Muscle layer of duodenum (tissue), 2 donors: ENCODE data around the gene PRRT1.
"Not testable (repeated sequence)": the region's sequence is repeated elsewhere in the genome, so short reads cannot be mapped to it uniquely, and the experiment has no call there.

ENCODE experiments used
- H3K27ac ChIP-seq: one replicate; pipeline ENCODE4 v1.7.0; 2013; ENCODE audit warnings: mild to moderate bottlenecking, low read length
- H3K27me3 ChIP-seq: one replicate; pipeline ENCODE4 v1.7.0; 2013; ENCODE audit warnings: low read depth, mild to moderate bottlenecking, control low read depth, low read length
- H3K36me3 ChIP-seq, 2 donors: one replicate each; pipeline ENCODE4 v1.7.0; 2013; ENCODE audit warnings: low read length in 2 of 2, control low read depth in 1 of 2, mild to moderate bottlenecking in 1 of 2; ENCODE audit not compliant: insufficient read depth in 2 of 2, control insufficient read depth in 1 of 2
- H3K4me1 ChIP-seq, 2 donors: one replicate each; pipeline ENCODE4 v1.7.0; 2013; ENCODE audit warnings: low read length in 2 of 2, mild to moderate bottlenecking in 2 of 2, control low read depth in 1 of 2, moderate library complexity in 1 of 2; ENCODE audit not compliant: insufficient read depth in 2 of 2, control insufficient read depth in 1 of 2
- H3K4me3 ChIP-seq, 2 donors: one replicate each; pipeline ENCODE4 v1.7.0; 2013; ENCODE audit warnings: low read length in 2 of 2, low read depth in 1 of 2, mild to moderate bottlenecking in 1 of 2
- H3K9me3 ChIP-seq, 2 donors: one replicate each; pipeline ENCODE4 v1.7.0; 2013; ENCODE audit warnings: low read length in 2 of 2, control low read depth in 1 of 2, mild to moderate bottlenecking in 1 of 2; ENCODE audit not compliant: control insufficient read depth in 1 of 2
- donor health status: healthy.

Gene PRRT1

GRCh38 chr6:32186151-32186840, 34.6 kb upstream of the PRRT1 start:
- Histone ChIP-seq H3K4me1 (peaks cover 6 to 43% of the 10 kb centered on the region in 2 donors), H3K36me3 (peaks cover 30 to 40% of the 10 kb centered on the region in 2 donors), H3K27ac (peak overlapping the region; percentile 32)
- H3K27me3 ChIP-seq, H3K9me3 ChIP-seq, H3K4me3 ChIP-seq: not testable (repeated sequence)

DNA sequence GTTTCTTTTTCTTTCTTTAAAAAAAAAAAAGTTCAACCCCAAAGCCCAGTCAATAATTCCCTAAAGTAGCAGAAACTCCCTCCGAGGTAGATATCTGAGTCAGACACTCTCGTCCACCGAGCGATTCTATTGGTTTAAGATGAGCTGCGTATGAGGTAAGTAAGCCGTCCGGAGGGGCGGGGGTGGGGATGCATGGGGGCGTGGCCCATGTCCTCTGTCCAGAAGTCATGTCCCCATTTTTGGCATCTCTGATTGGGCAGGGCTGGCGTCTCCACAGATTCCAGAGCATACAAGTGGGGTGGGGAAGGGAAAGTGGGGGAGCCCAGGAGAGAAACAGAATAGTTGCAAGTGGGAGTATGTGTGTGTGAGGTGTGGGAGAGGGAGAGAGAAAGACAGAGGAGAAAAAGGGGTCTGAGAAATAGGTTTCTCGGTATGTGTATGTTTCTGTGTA, 34.0 kb upstream of the PRRT1 start:
- H3K27ac ChIP-seq, result peak overlapping the region; percentile 32
- not testable (repeated sequence) for H3K27me3 ChIP-seq, H3K9me3 ChIP-seq, H3K4me3 ChIP-seq
- H3K36me3 ChIP-seq, result peaks cover 36 to 46% of the 10 kb centered on the region in 2 donors
- peaks cover 0 to 43% of the 10 kb centered on the region in 2 donors for H3K4me1 ChIP-seq

- Histone ChIP-seq H3K27me3 (no peaks in the 10 kb centered on the region), H3K4me1 (peaks cover 9 to 54% of the 10 kb centered on the region in 2 donors), H3K4me3 (no peak within 1 kb of the TSS), H3K9me3 (no peaks in the 10 kb centered on the region), H3K36me3 (peaks cover 38 to 51% of the 10 kb centered on the region in 2 donors), H3K27ac (peak within 1 kb of the TSS; percentile 60)
Observed at GRCh38 chr6:32184084-32184640, 32.4 kb upstream of the PRRT1 start, which contains the start of gene AGER. AGER (minus strand) TSS chr6:32184253; CDS start chr6:32184222, 31 bp downstream.

DNA sequence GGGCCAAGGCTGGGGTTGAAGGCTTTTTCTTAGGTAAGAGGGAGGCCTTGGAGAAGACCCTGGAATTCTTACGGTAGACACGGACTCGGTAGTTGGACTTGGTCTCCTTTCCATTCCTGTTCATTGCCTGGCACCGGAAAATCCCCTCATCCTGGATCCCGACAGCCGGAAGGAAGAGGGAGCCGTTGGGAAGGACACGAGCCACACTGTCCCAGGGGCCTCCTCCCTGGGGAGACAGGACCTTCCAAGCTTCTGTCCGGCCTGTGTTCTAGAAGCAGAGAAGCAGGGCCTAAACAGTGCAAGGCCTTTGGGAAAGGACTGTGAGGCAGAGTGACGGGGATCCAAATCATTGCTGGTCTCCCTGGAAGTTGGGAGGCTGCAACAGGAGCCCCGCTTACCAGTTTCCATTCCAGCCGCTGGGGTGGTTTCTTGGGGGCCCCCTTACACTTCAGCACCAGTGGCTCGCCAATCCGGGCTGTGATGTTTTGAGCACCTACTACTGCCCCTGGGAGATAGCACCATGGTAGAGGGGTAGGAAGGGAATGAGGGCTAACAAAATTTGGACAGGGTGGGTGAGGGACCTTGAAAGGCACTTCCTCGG, 31.8 kb upstream of the PRRT1 start:
- H3K4me1 ChIP-seq, result peaks cover 14 to 51% of the 10 kb centered on the region in 2 donors
- H3K27ac ChIP-seq, result peak overlapping the region; percentile 60

GRCh38 chr6:32183030-32183429, 31.3 kb upstream of the PRRT1 start:
- no peaks in the 10 kb centered on the region for H3K9me3 ChIP-seq

More for the DNA sequence above, 31.8 kb upstream of the PRRT1 start:
- Histone ChIP-seq H3K27me3 (no peaks in the 10 kb centered on the region), H3K36me3 (peaks cover 38 to 47% of the 10 kb centered on the region in 2 donors), H3K4me3 (no peak overlapping the region), H3K9me3 (no peaks in the 10 kb centered on the region)

GRCh38 chr6:32182555-32182981, 30.8 kb upstream of the PRRT1 start:
- peak overlapping the region; percentile 60 for H3K27ac ChIP-seq
- H3K27me3 ChIP-seq, result no peaks in the 10 kb centered on the region
- peaks cover 14 to 41% of the 10 kb centered on the region in 2 donors for H3K4me1 ChIP-seq
- H3K36me3 ChIP-seq, result peaks cover 37 to 47% of the 10 kb centered on the region in 2 donors
- H3K4me3 ChIP-seq, result no peak overlapping the region
- H3K9me3 ChIP-seq, result no peaks in the 10 kb centered on the region

More at GRCh38 chr6:32183030-32183429, 31.3 kb upstream of the PRRT1 start:
- peaks cover 38 to 47% of the 10 kb centered on the region in 2 donors for H3K36me3 ChIP-seq
- H3K4me1 ChIP-seq, result peaks cover 14 to 46% of the 10 kb centered on the region in 2 donors
- H3K4me3 ChIP-seq, result no peak overlapping the region
- peak overlapping the region; percentile 60 for H3K27ac ChIP-seq
- H3K27me3 ChIP-seq, result no peaks in the 10 kb centered on the region

DNA sequence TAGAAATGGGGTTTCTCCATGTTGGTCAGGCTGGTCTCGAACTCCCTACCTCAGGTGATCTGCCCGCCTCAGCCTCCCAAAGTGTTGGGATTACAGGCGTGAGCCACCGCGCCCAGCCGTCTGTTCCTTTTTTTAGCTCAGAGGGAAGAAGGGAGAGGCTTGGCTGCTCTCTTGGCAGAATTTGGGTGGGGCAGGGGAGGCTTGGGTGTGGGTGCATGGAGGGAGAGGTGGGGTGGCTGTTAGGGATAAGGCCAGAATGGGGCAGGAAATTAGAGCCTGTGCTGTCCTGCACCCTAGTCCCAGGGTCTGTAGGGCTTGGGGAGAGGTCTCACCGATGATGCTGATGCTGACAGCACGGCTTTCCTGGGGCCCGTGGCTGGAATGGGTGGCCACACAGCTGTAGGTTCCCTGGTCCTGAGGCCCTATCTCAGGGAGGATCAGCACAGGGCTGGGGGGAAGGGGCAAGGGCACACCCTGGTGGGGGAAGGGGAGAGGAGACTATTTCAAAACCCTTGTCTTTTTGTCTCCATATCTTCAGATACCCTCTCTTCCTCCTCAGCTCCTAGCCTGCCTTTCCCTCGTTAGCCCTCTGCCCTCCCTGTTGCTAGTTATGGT, 30.3 kb upstream of the PRRT1 start:
- no peaks in the 10 kb centered on the region for H3K27me3 ChIP-seq
- H3K4me3 ChIP-seq, result no peak overlapping the region
- no peaks in the 10 kb centered on the region for H3K9me3 ChIP-seq
- H3K4me1 ChIP-seq, result peaks cover 18 to 36% of the 10 kb centered on the region in 2 donors
- peaks cover 31 to 42% of the 10 kb centered on the region in 2 donors for H3K36me3 ChIP-seq
- no peak overlapping the region for H3K27ac ChIP-seq

GRCh38 chr6:32181148-32181702, 29.5 kb upstream of the PRRT1 start:
- Histone ChIP-seq H3K4me3 (no peak overlapping the region), H3K36me3 (peaks cover 23 to 35% of the 10 kb centered on the region in 2 donors), H3K27me3 (no peaks in the 10 kb centered on the region), H3K4me1 (peaks cover 26 to 38% of the 10 kb centered on the region in 2 donors), H3K9me3 (no peaks in the 10 kb centered on the region), H3K27ac (no peak overlapping the region)

DNA sequence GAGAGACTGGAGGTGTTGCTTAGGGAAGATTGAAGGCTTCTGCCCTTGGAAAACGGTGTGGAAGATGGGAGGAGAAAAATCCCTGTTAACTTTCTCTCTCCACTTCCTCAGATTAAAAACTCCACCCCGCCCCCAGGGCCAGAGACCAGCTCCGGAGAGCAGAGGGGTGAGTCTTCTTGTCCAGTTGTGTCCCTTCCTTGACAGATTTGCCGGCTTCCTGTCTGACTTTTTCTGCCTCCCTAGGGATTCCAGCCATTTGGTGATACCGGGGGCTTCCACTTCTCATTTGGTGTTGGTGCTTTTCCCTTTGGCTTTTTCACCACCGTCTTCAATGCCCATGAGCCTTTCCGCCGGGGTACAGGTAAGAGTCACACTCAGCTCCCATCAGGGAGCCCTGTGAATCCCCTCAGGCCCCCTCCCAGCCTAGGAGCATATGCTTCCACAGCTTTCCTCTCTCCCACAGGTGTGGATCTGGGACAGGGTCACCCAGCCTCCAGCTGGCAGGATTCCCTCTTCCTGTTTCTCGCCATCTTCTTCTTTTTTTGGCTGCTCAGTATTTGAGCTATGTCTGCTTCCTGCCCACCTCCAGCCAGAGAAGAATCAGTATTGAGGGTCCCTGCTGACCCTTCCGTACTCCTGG, 28.1 kb upstream of the PRRT1 start:
- H3K9me3 ChIP-seq, result no peaks in the 10 kb centered on the region
- H3K4me3 ChIP-seq, result peak overlapping the region; percentile 80 to 84
- H3K36me3 ChIP-seq, result peaks cover 21 to 35% of the 10 kb centered on the region in 2 donors
- H3K27me3 ChIP-seq, result no peaks in the 10 kb centered on the region
- peaks cover 33 to 41% of the 10 kb centered on the region in 2 donors for H3K4me1 ChIP-seq
- H3K27ac ChIP-seq, result no peak overlapping the region

DNA sequence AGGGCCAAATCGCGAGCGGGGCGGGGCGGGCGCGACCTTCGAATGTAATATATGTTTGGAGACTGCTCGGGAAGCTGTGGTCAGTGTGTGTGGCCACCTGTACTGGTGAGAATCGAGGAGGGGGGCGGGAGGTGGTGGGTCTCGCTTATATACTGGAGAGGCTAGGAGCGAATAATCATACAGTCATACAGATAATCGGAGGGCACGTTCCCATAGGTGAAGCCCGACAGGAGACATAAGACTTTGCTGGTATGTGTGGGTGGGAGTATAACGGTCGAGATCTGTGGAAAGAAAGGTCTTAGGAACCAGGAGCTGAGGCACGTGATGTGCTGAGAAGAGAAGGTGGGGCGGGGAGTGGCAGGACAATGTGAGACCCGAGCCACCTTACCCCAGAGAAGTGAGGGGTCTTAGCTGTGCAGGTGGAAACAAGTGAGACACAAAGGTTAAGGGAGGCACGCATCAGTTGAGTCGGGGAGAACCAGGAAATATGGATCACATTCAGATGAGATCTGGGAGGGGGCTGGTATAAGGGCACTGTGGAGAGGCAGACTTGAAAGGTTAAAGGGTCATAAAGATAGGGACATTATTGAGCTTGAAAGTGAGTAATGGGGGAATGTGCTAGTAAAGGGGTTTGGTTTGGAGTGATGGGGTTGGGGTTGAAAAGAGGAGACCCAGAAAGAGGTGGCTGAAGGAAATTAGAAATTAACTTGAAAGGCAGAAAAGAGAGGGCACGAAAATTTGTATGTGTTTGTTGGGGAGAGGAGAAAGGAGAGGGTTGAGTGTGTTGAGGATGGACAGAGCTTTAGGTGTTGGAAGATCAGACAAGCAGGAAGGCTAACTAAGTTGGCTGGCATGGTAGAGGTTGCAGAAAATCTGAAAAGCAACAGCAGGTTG, 27.1 kb upstream of the PRRT1 start:
- Histone ChIP-seq H3K9me3 (no peaks in the 10 kb centered on the region), H3K4me3 (peak overlapping the region; percentile 80 to 84), H3K27ac (peak overlapping the region; percentile 99), H3K36me3 (peaks cover 21 to 29% of the 10 kb centered on the region in 2 donors), H3K27me3 (no peaks in the 10 kb centered on the region), H3K4me1 (peaks cover 35 to 48% of the 10 kb centered on the region in 2 donors)
